DND-41 (cell line): ENCODE data around the gene MXD4.

Experiments used
- ATAC-seq: fragments of 200-7000 bp; cut with Tn5 transposase; 3 replicates; pipeline ENCODE4 v1.9.1; 2021; ENCODE audit warnings: low read depth; ENCODE audit not compliant: insufficient read depth
- DNase-seq: peaks from one replicate; pipeline ENCODE4 v3.0.0-alpha.2; 2020
- H2AFZ ChIP-seq: 2 replicates; pipeline ENCODE4 v1.6.0; 2012; ENCODE audit warnings: low read depth, low read length
- H3K27ac ChIP-seq: 2 replicates; pipeline ENCODE4 v1.5.1; 2012; ENCODE audit warnings: low read length, inconsistent platforms
- H3K27me3 ChIP-seq: fragments of 200-600 bp; sonication (generic); 2 replicates; pipeline ENCODE4 v1.6.0; 2012; ENCODE audit warnings: low read length, mild to moderate bottlenecking, inconsistent platforms; ENCODE audit not compliant: insufficient read depth, poor library complexity
- H3K36me3 ChIP-seq: 2 replicates; pipeline ENCODE4 v1.5.1; 2012; ENCODE audit warnings: low read length, inconsistent platforms; ENCODE audit not compliant: insufficient read depth
- H3K4me1 ChIP-seq: 2 replicates; pipeline ENCODE4 v1.5.1; 2012; ENCODE audit warnings: mild to moderate bottlenecking, low read length; ENCODE audit not compliant: insufficient read depth
- H3K4me2 ChIP-seq: 2 replicates; pipeline ENCODE4 v1.6.0; 2012; ENCODE audit warnings: mild to moderate bottlenecking, moderate library complexity, low read length, inconsistent platforms; ENCODE audit not compliant: insufficient read depth
- H3K4me3 ChIP-seq, 2 experiments: fragments of 200-600 bp in 1 of 2; shearing (Covaris generic) in 1 of 2; 2 replicates each; pipeline ENCODE4 v1.5.1; 2012 to 2016; ENCODE audit warnings: inconsistent platforms in 2 of 2, low read length in 2 of 2, mild to moderate bottlenecking in 2 of 2, low read depth in 1 of 2, moderate library complexity in 1 of 2
- H3K79me2 ChIP-seq: 2 replicates; pipeline ENCODE4 v1.6.0; 2012; ENCODE audit warnings: low read length, inconsistent platforms; ENCODE audit not compliant: insufficient read depth
- H3K9ac ChIP-seq: 2 replicates; pipeline ENCODE4 v1.6.0; 2012; ENCODE audit warnings: low read depth, mild to moderate bottlenecking, inconsistent platforms, low read length, moderate library complexity
- H3K9me3 ChIP-seq: 2 replicates; pipeline ENCODE4 v1.5.1; 2012; ENCODE audit warnings: low read length, moderate library complexity, mild to moderate bottlenecking, inconsistent platforms; ENCODE audit not compliant: insufficient read depth, severe bottlenecking
- H4K20me1 ChIP-seq: 2 replicates; pipeline ENCODE4 v1.6.0; 2012; ENCODE audit warnings: low read length; ENCODE audit not compliant: insufficient read depth
- CTCF ChIP-seq: IDR thresholded peaks from 2 replicates; pipeline ENCODE4 v1.5.1; 2012; ENCODE audit warnings: borderline replicate concordance, low read length, moderate library complexity, mild to moderate bottlenecking; ENCODE audit not compliant: poor library complexity, severe bottlenecking; ENCODE audit errors: extremely low read depth
- EZH2 ChIP-seq: IDR thresholded peaks from 3 replicates; pipeline ENCODE4 v1.6.1; 2012; ENCODE audit warnings: borderline replicate concordance, low read depth, mild to moderate bottlenecking, moderate library complexity, low read length, inconsistent platforms; ENCODE audit not compliant: severe bottlenecking

The MXD4 gene

DNA sequence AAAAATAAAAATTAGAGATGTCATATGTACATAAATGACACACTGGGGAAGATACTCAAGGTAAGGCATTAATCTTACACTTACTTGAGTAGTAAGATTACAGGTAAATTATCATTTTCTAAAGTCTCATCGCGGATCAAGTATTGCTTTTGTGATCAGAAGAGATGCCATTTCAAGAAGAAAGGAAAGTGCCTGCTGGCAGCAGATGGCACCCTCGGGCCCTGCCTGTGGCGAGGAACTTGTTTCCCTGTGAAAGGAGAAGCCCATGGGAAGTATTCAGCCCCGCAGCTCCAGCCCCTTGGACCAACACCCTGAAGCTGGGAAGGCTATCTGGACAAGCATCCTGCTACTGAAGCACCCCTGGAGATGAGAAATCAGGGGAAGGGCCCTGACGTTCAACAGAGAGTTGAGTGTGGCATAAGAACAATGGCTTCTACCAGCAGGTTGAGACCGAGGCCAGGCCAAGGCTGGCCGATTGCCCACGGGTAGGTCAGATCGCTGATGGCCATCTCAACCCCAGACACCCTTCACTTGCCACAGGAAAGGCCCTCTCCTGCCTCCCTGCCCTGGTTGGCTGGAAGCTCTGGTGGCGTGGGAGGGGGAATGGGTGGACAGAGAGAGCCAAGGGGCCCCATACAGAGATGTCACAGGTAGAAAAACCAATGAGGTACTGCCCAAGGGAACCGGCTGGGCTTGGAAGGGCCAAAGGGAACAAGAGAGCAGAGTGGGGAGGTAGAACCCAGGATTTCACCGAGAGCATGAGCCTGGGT is 18.8 kb upstream of the MXD4 start:
- no peak for ATAC-seq

GRCh38 chr4:2277956-2278355 is 16.0 kb upstream of the MXD4 start:
- no peaks in the 10 kb centered on the region for H3K9me3 ChIP-seq

More for the DNA sequence above, 18.8 kb upstream of the MXD4 start:
- DNase-seq, result no peak
- TF ChIP-seq EZH2, result no peak
- peak; percentile 21 for TF ChIP-seq CTCF
- H3K4me2 ChIP-seq, result peak overlapping the region; percentile 49
- H3K36me3 ChIP-seq, result no peaks in the 10 kb centered on the region
- H3K9me3 ChIP-seq, result no peaks in the 10 kb centered on the region
- no peaks in the 10 kb centered on the region for H3K27me3 ChIP-seq
- H3K9ac ChIP-seq, result peak overlapping the region; percentile 55
- H4K20me1 ChIP-seq, result no peaks in the 10 kb centered on the region
- no peak overlapping the region; a peak in 1 of 4 replicates for H3K4me3 ChIP-seq
- peak overlapping the region; percentile 90 for H3K27ac ChIP-seq
- H3K79me2 ChIP-seq, result no peaks in the 10 kb centered on the region
- H3K4me1 ChIP-seq, result peaks cover 41% of the 10 kb centered on the region
- peak overlapping the region; percentile 65 for H2AFZ ChIP-seq

GRCh38 chr4:2276581-2277325 is 14.8 kb upstream of the MXD4 start:
- ATAC-seq (no peak), DNase-seq (no peak)
- Histone ChIP-seq H3K4me1 (peaks cover 13% of the 10 kb centered on the region), H3K4me3 (no peak overlapping the region), H3K27ac (no peak overlapping the region), H3K4me2 (no peak overlapping the region), H3K79me2 (no peaks in the 10 kb centered on the region), H2AFZ (no peak overlapping the region), H3K9me3 (no peaks in the 10 kb centered on the region), H3K27me3 (no peaks in the 10 kb centered on the region), H4K20me1 (no peaks in the 10 kb centered on the region), H3K36me3 (no peaks in the 10 kb centered on the region), H3K9ac (no peak overlapping the region)
- TF ChIP-seq CTCF, result no peak
- TF ChIP-seq EZH2, result no peak

More at GRCh38 chr4:2277956-2278355, 16.0 kb upstream of the MXD4 start:
- no peak for TF ChIP-seq CTCF
- TF ChIP-seq EZH2, result no peak
- Histone ChIP-seq H4K20me1 (no peaks in the 10 kb centered on the region), H3K4me3 (no peak overlapping the region), H3K27me3 (no peaks in the 10 kb centered on the region), H3K4me1 (peaks cover 25% of the 10 kb centered on the region), H3K4me2 (no peak overlapping the region), H3K9ac (no peak overlapping the region), H2AFZ (no peak overlapping the region), H3K27ac (no peak overlapping the region), H3K36me3 (no peaks in the 10 kb centered on the region), H3K79me2 (no peaks in the 10 kb centered on the region)
- no peak for ATAC-seq
- DNase-seq, result no peak
